Measurements from ENCODE around the gene KIAA1328.

KIAA1328 gene

GRCh38 chr18:37222354-37222998, 393.5 kb downstream of the KIAA1328 start:
- DNase-seq (ENCODE audit: low spot score) = no peak

GRCh38 chr18:37222999-37223378, 394.1 kb downstream of the KIAA1328 start:
- DNase-seq (ENCODE audit: low spot score) = no peak

DNA sequence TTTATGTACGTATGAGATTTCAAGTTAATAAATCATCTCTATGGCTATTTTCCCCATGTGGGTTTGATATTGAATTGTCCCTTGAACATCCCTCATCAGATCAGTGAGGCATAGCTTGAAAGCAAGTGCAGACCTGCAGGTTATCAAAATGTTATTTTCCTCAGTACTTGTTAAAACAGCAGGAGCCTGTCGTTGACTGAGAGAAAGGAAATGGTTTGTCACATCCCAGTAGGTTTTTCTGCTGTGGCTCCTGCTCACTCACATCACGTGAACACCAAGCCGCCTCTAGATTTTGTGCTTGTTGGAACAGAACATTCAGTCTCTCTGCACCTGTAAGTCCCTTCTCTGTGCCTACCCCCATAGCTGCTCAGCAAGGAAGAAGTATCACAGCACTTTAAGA, 396.4 kb downstream of the KIAA1328 start:
- DNase-seq (ENCODE audit: low spot score) = no peak

- no peak for DNase-seq (ENCODE audit: low spot score)
Observed at GRCh38 chr18:37230768-37231167, 401.8 kb downstream of the KIAA1328 start.

GRCh38 chr18:37231251-37231650, 402.3 kb downstream of the KIAA1328 start:
- no peak for DNase-seq (ENCODE audit: low spot score)

DNA sequence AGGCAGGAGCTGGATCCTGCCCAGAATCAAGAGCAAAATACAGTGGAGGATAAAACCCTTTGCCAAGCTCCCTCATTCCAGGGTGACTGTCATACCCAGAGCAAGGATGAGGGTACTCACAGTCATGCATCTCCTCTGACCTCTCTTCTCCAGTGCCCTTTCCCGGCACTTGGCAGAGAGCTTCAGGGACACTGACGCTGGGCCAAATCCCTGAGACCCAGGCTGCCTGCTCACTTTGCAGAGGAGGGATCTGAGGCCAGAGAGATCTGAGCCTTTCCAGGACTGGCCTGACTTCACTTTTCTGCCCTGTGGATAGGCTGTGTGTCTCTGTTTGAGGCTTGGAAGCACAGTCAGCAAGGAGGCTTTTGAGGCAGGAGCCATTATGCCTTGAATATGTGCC, 406.7 kb downstream of the KIAA1328 start:
- DNase-seq (ENCODE audit: low spot score) = no peak

- no peak for DNase-seq (ENCODE audit: low spot score)
Observed at GRCh38 chr18:37238282-37239108, 409.6 kb downstream of the KIAA1328 start.

DNA sequence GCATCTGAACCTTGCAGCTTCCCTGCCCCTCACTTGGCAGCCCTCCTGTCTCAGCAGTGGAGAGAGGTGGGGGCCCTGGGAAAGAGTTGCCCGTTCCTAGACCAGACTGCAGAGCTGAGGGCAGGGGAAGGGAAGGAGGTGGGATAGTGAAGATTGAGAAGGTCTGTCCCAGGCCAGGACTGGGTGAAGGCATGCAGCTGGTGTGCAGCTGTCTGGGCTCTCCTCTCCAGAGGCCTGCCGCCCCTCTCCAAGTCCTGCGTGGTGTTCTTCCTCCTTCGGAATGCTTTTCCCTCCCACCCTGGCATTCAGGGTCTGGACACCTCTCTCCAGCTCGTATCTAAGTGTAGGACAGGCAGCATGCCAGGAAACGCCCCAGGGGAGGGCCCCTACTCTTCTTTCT, 413.2 kb downstream of the KIAA1328 start:
- DNase-seq (ENCODE audit: low spot score) = no peak

DNA sequence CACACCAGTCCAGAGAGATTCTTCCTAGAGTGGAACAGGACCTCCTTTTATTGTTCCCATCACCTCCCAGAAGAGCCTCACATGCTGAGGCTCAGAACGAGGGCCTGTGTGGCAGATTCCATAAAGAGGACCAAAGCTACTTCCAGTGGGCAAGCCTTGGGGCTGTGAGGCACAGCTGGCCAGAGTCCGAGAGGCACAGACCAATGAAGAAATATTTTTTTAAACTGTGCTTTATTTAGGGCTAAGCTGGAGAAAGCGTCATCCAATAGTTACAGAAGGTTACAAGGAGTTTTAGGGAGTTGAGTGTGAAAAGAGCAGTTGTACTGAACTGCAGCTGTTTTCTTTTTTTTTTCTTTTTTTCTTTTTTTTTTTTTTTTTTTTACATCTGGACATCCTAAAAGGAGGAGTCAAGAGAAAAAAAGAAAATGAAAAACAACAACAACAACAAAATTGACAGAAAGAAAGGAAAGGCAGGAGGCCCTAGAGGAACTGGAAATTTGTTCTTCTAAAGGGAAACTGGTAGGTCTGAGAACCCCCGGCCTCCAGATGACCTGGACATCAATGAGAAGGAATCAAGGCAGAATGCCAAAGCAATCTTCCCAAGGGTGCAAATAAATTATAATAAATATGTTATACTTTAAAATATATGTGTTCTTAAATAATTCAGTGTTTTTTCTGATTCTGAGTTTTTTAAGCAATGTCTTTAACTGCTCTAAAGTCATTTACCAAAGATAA, 414.1 kb downstream of the KIAA1328 start:
- DNase-seq (ENCODE audit: low spot score) = no peak

DNA sequence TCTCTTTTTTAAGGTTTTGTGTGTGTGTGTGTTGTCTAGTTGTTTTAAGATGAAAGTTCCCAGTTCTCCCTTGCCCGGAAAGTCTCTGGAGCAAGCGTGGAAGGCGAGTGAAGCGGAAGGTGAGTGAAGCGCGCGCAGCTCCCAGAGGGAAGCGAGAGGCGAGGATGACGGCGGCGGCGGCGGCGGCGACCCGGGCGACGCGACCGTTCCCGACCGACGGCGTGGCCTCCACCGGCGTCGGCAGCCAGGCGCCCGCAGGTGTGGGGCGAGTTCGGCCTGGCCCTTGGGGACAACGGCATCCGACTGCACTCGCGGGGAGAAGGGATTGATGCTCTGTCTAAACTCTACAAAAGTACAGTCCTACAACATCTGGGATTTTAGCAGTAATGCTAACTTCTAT, 414.8 kb downstream of the KIAA1328 start:
- DNase-seq (ENCODE audit: low spot score) = no peak

DNA sequence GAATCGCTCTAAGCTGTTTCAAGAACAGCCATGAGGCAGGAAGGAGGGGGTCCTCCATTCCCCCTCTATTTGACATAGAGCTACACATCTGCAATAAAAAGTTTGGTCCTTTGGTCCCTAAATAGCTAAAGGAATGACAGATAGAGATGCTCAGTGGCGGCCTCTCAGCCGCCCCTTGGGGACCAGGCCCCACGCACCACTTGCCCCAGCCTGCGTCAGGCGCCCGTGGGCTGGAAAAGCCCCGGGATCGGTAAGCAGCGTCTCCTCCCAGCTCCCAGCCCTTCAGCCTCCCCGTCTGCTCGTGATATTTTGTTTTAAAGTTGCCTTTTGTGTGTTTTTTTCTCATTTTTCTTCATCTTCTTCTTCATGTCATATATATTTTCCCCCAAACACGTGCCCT, 415.7 kb downstream of the KIAA1328 start:
- DNase-seq (ENCODE audit: low spot score) = no peak

GRCh38 chr18:37246779-37247340, 417.9 kb downstream of the KIAA1328 start:
- DNase-seq (ENCODE audit: low spot score) = no peak

GRCh38 chr18:37247497-37248161, 418.7 kb downstream of the KIAA1328 start:
- DNase-seq (ENCODE audit: low spot score) = no peak

DNA sequence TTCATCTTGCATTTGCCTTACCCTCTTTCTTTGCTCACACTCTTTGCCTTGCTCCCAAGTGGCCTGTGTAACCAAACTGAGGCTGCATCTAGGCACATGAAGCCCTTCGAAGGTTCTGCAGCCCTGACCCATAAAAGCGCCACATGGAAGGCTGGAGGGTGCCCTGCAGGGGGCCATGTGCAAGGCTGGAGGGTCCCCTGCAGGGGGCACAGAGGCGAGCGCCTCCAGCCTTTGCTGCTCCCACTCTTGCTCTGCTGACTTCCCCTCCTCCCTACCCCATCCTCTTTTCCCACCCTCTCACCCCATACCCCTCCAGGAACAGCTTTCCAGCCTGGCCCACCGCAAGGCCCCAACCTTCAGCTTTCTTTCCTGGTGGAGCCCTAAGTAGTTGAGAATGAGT, 419.4 kb downstream of the KIAA1328 start:
- no peak for DNase-seq (ENCODE audit: low spot score)

DNA sequence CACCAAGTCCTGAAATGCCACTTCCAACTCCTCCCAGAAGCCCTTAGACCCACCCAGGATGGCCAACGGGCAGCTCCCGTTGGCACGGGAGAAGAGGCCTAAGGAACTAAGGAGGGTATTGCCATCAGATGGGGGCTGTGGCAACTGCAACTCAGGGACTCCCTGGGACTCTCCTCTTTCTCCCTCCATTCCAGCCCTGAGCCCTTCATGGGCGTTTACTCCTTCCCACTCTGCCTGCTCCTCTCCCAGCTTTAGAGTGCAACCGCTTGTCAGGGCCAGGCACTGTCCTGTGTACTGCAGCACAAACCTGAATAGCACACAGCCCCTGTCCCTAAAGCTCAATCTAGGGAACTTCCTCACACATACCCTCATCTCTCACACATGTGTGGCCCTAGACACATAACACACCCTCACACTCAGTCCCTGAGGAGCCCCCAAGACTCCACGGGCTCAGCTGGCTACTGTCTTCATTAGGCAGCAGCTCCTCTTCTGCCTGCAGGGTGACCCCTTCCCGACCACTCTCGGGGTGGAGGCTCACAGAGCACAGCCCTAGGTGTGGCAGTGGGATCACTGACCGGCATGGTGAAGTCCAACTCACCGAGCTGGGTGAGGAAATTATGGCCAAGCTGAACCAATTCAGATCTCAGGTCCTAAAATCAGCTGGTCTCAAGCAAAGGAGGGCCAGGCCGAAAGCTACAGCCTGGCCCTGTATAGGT, 420.4 kb downstream of the KIAA1328 start:
- DNase-seq (ENCODE audit: low spot score) = no peak

DNA sequence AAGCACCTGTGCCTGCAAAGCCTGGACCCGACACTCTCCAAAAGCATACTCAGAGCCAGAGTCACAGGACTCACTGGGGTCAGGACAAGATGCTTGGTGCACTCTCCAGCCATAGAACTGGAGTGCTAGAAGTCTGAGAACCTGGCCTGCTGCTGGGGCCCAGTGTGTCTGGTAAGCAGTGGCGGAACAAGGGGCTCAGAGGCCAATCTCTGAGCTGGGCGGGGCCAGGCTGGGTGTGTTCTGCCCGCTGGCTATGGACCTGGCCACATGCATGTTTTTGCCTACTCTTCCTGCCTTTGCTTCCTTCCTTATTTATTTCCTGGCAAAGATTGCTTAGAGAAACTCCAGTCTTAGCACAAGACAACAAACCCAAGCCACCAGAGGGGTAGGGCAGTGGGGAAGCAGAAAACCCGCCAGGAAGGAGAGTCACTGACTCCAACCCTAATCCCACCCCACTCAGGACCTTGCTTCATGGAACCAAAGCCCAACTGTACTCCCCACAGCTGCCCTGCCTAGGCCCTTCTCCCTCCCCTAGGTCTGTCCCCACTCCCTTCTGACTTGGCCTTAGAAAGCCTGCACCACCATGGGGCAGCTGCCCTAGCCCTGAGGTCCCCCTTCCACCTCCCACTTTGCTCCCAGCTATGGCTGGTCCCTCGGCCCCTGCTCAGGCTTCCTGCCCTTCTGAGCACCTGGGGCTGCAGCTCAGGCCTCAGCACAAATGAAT, 421.1 kb downstream of the KIAA1328 start:
- DNase-seq (ENCODE audit: low spot score) = no peak

DNA sequence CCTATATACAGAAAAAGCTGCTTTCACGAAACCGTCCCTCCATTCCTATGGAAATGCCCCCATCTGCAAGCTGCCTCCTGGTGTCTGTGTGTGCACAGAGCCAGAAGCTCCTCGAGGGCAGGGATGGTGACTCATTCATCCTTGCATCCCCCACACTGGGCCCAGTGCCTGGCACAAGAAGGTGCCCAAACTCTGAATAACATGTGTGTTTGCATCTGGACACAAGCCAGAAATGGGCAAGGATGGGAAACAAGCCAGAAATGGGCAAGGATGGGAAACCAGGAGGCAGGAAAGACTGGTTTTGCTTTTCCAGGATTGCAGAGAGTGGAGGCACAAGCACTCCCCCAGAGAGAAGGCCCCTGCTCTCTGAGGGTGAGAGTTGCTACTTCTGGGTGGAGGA, 422.8 kb downstream of the KIAA1328 start:
- no peak for DNase-seq (ENCODE audit: low spot score)

- DNase-seq (ENCODE audit: low spot score) = no peak
Observed at GRCh38 chr18:37252342-37252741, 423.4 kb downstream of the KIAA1328 start.

- no peak for DNase-seq (ENCODE audit: low spot score)
Observed at GRCh38 chr18:37252854-37253393, 424.0 kb downstream of the KIAA1328 start.

DNA sequence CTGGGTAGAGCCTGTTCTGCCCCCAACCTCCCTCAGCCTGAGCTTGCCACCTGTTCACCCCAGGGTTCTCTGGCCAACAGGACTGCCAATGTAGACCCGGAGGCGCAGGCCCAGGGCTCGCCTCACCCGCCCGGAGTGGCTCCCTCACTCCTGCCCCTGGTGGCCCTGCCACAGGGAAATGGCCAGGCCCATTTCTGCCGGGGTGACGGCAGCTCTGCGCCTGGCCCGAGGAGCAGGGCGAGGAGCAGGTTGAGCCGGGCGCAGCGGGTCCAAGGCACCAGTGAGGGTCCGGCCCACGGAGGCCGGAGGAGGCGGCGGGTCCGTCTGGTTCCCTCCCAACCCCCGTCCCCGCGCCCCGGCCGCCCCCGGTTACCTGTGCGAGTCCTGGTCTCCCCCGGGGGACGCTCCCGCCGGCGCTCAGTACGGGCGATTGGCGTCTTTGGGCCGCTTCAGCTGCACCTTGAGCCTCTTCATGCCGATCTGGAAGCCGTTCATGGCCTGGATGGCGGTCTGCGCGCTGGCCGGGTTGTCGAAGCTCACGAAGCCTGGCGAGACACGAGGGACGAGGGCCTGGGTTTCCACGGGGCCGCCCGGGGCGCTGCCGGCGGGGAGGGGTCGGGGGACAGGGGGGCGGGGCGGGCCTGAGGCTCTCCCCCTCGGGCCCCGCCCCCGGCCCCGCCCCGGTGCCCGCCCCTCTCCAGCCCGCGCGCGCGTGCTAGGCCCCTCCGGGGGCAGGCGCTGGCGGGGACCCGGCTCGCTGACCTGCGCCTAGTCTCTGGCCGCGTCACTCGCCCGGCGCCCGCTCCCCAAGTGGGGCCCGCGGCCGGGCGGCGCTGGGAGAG, 424.7 kb downstream of the KIAA1328 start:
- DNase-seq (ENCODE audit: low spot score) = no peak

Data from CD4-positive, alpha-beta T cell treated with Interleukin-2 at 100 ng/mL for 4 hours (primary cell).